Measurements from ENCODE around the gene ZNF85. TPM values are rescaled to one million over a fixed set of nuclear protein-coding genes. Genes with fewer than 3 reads are reported as not detected.

Gene ZNF85
- total RNA-seq (2022; extraction: Qiagen RNA extraction; ENCODE audit: low read depth) = 0.19 to 0.24 TPM in 2 of 5 replicates, not detected in the others

DNA sequence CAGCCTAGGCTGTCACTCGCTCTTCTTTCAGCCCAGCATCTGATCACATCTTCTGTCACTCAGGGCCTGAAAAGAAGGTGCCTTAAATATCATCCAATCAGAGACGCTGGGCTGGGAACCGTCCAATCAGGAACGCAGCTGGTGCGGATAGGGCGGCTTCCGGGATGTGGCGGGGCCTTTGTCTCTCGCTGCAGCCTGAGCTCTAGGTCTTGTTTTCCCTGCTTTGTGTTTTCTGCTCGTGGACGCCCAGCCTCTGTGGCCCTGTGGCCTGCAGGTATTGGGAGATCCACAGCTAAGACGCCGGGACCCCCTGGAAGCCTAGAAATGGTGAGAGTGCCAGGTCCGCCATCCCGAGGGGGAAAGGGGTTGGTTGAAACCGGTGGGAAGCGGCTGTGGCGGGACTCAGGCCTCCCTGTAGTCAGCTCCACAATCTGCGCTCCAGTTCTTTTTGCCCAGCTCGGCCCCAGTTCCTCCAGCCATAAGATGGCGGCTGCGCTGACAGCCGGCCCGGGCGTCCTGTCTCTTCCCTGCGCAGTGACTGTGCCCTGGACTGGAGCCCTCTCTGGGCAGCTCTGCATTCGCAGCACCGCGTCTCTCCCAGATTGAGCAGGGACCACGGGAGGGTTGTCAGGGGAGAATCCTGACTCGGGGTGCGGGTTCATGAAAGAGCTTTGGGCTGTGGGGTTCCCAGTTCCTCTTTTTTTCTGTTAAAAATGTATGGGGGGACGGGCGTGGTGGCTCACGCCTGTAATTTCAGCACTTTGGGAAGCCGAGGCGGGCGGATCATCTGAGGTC lies at the start of gene ZNF85:
Gene ZNF85 (plus strand): TSS at position 175 of the 795 bp plus-strand sequence. CDS start 150 bp downstream, at position 325.

Other genes with a start within 250 kb of the ZNF85 start
- gene ZNF66, start 146.9 kb upstream of the ZNF85 start, total RNA-seq (2022; extraction: Qiagen RNA extraction; ENCODE audit: low read depth) = not detected in 5 replicates
- gene ZNF430, start 97.4 kb downstream of the ZNF85 start, total RNA-seq (2022; extraction: Qiagen RNA extraction; ENCODE audit: low read depth) = 1.5 to 2.2 TPM (median 1.9 TPM) in 5 replicates
- 2.8 to 4.2 TPM (median 2.9 TPM) in 5 replicates for gene ZNF714, start 159.0 kb downstream of the ZNF85 start, total RNA-seq (2022; extraction: Qiagen RNA extraction; ENCODE audit: low read depth)
- gene ZNF431, start 218.8 kb downstream of the ZNF85 start, total RNA-seq (2022; extraction: Qiagen RNA extraction; ENCODE audit: low read depth) = 3.9 to 5.3 TPM (median 4.8 TPM) in 5 replicates